IPS-18a (cell line): ENCODE results near the gene PTPRN2.

Source experiments
- H3K27ac ChIP-seq: one replicate; pipeline ENCODE4 v1.5.1; 2013; ENCODE audit warnings: low read length
- H3K27me3 ChIP-seq: one replicate; pipeline ENCODE4 v1.6.1; 2013; ENCODE audit warnings: mild to moderate bottlenecking, low read length; ENCODE audit not compliant: control insufficient read depth, insufficient read depth
- H3K36me3 ChIP-seq: one replicate; pipeline ENCODE4 v1.6.1; 2013; ENCODE audit warnings: low read depth, low read length; ENCODE audit not compliant: control insufficient read depth
- H3K4me1 ChIP-seq: one replicate; pipeline ENCODE4 v1.6.1; 2013; ENCODE audit warnings: low read depth, low read length; ENCODE audit not compliant: control insufficient read depth
- H3K4me3 ChIP-seq: one replicate; pipeline ENCODE4 v1.5.1; 2013; ENCODE audit warnings: low read length
- H3K9ac ChIP-seq: one replicate; pipeline ENCODE4 v1.6.1; 2013; ENCODE audit warnings: mild to moderate bottlenecking, low read length, moderate library complexity
- H3K9me3 ChIP-seq: one replicate; pipeline ENCODE4 v1.6.1; 2013; ENCODE audit warnings: low read depth, low read length; ENCODE audit not compliant: control insufficient read depth

Gene PTPRN2

DNA sequence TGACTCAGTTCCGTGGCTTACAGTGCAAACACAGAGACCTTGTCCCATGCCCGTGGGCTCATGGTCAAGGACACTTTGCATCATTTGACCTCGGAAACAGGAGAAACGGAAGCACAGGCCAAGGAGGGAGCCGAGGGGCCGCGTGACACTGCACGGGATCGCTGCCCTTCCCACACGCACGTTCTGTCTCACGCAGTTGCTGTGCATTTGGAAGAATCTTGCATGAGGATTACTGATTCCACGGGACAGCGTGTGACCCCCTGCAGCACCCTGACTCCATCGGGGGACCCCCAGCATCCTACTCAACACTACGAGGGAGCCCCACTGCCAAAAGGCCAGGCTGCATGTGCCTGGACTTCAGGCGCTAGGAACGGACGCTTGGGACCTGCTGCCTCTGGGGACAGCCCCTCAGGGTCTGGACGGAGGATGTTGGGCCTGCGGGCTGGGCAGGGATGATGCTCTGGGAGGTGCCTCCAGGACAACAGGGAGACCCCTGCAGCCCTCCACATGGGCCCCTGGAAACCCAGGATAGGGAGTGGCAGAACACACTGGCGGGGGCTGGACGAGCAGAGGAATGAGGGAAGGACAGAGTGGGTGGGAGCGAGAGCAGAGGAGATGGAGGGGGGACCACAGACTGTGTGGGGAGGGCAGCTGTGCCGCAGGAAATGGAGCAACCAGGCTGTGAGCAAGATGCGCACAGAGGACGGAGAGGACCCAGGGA lies 1028.6 kb downstream of the PTPRN2 start:
- Histone ChIP-seq H3K4me1 (no peaks in the 10 kb centered on the region), H3K36me3 (no peaks in the 10 kb centered on the region), H3K4me3 (no peak overlapping the region), H3K9me3 (no peaks in the 10 kb centered on the region), H3K27me3 (no peaks in the 10 kb centered on the region), H3K9ac (no peak overlapping the region), H3K27ac (no peak overlapping the region)

DNA sequence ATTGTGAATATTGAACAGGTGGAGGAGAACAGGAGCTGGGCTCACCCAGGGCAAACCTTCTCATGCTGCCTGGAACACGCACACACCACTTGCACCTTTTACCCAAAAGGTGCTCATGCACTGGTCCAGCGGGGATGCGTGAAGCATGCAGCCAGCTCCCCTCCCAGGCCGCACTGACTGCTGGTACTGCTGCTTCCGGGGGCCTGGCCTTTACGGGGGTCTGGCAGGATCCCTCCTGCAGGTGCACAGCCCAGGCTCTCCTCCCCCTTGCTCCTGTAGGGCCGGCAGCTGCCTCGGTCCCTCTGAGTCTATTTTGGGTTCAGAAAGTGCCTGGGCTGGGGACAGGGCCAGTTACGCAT lies 1029.1 kb downstream of the PTPRN2 start:
- Histone ChIP-seq H3K27me3 (no peaks in the 10 kb centered on the region), H3K9ac (no peak overlapping the region), H3K9me3 (no peaks in the 10 kb centered on the region), H3K27ac (no peak overlapping the region), H3K4me1 (no peaks in the 10 kb centered on the region), H3K4me3 (no peak overlapping the region), H3K36me3 (no peaks in the 10 kb centered on the region)

- H3K9ac ChIP-seq = no peak overlapping the region
- no peaks in the 10 kb centered on the region for H3K27me3 ChIP-seq
- no peaks in the 10 kb centered on the region for H3K9me3 ChIP-seq
- H3K36me3 ChIP-seq = no peaks in the 10 kb centered on the region
- H3K27ac ChIP-seq = no peak overlapping the region
- no peak overlapping the region for H3K4me3 ChIP-seq
- H3K4me1 ChIP-seq = no peaks in the 10 kb centered on the region
Observed at GRCh38 chr7:157558061-157558460, 1029.6 kb downstream of the PTPRN2 start.

DNA sequence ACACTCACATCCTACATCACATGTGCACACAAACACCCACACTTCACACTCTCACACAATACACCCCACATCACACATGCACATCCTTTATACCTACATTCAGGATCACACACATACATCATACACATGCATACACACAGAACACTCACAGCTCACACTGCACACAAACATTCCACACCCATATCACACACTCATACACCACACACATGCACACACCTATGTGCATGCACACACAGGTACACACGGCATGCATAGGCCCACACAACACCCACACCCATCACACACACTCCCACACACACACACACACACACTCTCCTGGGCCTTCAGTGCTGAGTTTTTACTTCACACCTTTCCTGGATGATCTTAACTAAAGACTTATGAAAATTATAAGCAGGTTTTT lies 1030.4 kb downstream of the PTPRN2 start:
- Histone ChIP-seq H3K4me1 (no peaks in the 10 kb centered on the region), H3K9me3 (no peaks in the 10 kb centered on the region), H3K27ac (no peak overlapping the region), H3K9ac (no peak overlapping the region), H3K4me3 (no peak overlapping the region), H3K27me3 (no peaks in the 10 kb centered on the region), H3K36me3 (no peaks in the 10 kb centered on the region)

DNA sequence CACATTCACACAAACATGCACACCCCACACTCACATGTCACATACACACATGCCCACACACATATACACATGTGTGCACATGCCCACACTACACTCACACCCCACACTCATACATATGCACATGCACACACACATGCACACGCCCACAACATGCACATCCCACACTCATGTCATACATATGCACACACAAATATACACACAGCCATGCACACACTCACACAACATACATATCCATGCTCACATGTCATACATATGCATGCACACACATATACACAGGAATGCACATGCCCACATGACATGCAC lies 1031.0 kb downstream of the PTPRN2 start:
- no peak overlapping the region for H3K27ac ChIP-seq

DNA sequence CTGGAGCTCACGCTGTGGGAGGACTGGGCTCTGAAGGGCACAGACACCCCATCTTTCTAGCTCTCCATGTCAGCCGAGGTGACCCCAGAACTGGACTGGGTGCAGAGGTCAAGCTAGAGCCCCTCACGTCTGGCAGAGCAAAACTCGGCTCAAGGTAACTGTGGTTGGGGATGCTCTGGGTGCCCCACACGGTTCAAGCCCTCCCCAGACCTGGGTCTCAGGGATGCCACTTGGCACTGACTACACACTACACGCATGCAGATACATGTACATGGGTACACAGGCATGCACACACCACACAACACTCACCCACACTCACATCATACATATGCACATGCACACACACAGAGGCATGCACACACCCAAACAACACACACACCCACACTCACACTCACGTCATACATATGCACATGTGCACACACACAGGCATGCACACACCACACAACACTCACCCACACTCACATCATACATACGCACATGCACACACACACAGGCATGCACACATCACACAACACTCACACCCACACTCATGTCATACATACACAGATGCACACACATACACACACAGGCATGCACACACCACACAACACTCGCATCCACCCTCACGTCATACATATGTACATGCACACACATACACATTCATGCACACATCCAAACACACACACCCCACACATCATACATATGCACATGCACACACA lies 1031.5 kb downstream of the PTPRN2 start:
- H3K27me3 ChIP-seq = no peaks in the 10 kb centered on the region
- H3K36me3 ChIP-seq = no peaks in the 10 kb centered on the region
- H3K4me1 ChIP-seq = no peaks in the 10 kb centered on the region
- H3K4me3 ChIP-seq = no peak overlapping the region
- H3K9ac ChIP-seq = no peak overlapping the region
- H3K9me3 ChIP-seq = no peaks in the 10 kb centered on the region
- no peak overlapping the region for H3K27ac ChIP-seq

More for the DNA sequence above, 1031.0 kb downstream of the PTPRN2 start:
- Histone ChIP-seq H3K9me3 (no peaks in the 10 kb centered on the region), H3K36me3 (no peaks in the 10 kb centered on the region), H3K9ac (no peak overlapping the region), H3K4me1 (no peaks in the 10 kb centered on the region), H3K4me3 (no peak overlapping the region), H3K27me3 (no peaks in the 10 kb centered on the region)

GRCh38 chr7:157555313-157555712 lies 1032.3 kb downstream of the PTPRN2 start:
- no peak overlapping the region for H3K27ac ChIP-seq
- no peak overlapping the region for H3K4me3 ChIP-seq
- no peaks in the 10 kb centered on the region for H3K4me1 ChIP-seq
- H3K27me3 ChIP-seq = no peaks in the 10 kb centered on the region
- H3K9ac ChIP-seq = no peak overlapping the region
- no peaks in the 10 kb centered on the region for H3K9me3 ChIP-seq
- no peaks in the 10 kb centered on the region for H3K36me3 ChIP-seq

DNA sequence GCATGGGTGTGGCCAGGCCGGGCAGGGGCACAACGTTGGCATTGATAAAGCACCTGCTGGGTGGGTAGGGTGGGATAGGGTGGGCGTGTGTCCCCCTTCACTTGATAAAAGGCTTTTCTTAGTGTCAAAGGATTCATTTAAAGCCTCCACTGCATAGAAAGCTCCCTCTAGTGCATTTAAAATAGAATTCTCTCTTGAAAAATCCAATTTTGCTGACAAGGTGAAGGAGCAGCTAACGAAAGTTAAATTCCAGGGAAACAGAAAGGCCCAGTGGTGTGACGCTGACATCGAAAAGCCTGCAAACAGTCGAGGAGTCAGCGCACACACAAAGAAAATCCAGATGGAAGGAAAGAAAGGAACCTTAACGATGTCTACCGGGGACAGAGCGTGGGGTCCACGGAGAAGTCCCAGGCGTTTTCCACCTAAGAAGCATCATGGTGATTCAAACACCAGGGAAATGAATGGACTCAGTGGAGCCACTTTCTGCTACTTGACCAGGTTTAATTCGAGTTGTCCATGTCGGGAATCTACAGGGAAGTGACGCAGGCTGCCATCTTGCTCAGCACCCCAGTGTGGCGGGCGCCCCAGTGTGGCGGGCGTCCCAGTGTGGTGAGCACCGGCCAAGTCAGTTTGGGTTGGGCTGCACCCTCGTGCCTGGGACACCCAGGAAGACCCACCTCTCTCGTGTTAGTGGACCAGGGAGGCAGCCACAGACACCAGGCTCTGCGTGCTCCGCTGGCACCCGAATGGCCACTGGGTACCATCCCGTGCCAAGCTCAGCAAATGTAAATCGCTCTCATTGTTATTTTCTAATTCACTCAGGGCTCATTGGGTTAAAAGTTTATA lies 1033.0 kb downstream of the PTPRN2 start:
- H3K4me3 ChIP-seq = no peak overlapping the region
- H3K9ac ChIP-seq = no peak overlapping the region
- H3K4me1 ChIP-seq = no peaks in the 10 kb centered on the region
- H3K27ac ChIP-seq = no peak overlapping the region
- no peaks in the 10 kb centered on the region for H3K36me3 ChIP-seq
- H3K9me3 ChIP-seq = no peaks in the 10 kb centered on the region
- H3K27me3 ChIP-seq = no peaks in the 10 kb centered on the region

DNA sequence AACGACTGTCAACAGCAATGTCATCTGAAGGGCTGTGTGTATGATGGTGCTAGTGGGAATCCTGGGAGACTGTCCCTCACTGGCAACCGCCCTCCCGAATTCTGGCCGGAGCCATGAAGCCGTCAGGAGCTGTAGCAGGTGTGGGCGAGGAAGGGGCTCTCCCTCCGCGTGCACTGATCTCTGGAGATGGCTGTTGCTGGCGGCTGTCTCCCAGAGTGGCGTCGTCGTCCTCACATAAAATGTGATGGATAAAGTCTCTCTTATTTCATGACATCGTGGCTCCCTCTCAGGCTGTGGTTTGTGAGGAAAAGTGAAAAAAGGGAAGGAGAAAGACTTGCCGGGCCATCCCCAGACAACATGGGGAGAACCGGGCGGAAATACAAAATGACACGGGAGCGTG lies 1034.4 kb downstream of the PTPRN2 start:
- Histone ChIP-seq H3K36me3 (no peaks in the 10 kb centered on the region), H3K4me3 (no peak overlapping the region), H3K27ac (no peak overlapping the region), H3K9me3 (no peaks in the 10 kb centered on the region), H3K4me1 (no peaks in the 10 kb centered on the region), H3K27me3 (no peaks in the 10 kb centered on the region), H3K9ac (no peak overlapping the region)

DNA sequence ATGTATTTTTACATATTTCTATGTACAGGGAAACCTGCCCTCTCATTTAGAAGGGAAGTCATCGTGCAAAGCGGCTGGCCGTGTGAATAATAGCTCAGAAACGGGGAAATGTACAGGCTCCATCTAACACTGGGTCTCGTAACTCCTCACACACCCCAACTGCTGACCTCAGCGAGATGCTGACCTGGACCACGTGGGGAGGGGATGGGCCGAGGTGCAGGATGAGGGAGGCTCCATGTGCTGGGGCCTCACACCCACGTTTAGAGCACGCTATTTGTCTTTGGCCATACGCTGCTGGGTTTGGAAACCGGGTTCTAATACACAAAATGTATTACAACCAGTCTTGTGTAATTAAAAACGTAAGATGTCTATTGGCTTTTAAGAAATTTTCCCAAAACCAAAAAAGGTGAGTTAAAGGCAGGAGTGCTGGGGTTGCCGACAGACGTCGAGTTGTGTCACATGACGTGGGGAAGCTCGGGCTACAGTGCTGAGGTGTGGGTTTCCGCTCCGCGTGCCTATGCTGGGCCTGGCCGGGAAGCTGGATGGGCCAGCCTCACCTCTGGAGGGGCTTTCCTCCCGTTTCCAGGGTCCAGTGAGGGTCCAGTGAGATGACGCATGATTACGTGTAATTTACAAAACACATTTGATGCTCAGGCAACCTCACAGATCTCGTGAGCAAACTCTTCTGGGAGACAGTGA lies 1035.2 kb downstream of the PTPRN2 start:
- Histone ChIP-seq H3K9me3 (no peaks in the 10 kb centered on the region), H3K4me3 (no peak overlapping the region), H3K27me3 (no peaks in the 10 kb centered on the region), H3K27ac (no peak overlapping the region), H3K4me1 (no peaks in the 10 kb centered on the region), H3K36me3 (no peaks in the 10 kb centered on the region), H3K9ac (no peak overlapping the region)

DNA sequence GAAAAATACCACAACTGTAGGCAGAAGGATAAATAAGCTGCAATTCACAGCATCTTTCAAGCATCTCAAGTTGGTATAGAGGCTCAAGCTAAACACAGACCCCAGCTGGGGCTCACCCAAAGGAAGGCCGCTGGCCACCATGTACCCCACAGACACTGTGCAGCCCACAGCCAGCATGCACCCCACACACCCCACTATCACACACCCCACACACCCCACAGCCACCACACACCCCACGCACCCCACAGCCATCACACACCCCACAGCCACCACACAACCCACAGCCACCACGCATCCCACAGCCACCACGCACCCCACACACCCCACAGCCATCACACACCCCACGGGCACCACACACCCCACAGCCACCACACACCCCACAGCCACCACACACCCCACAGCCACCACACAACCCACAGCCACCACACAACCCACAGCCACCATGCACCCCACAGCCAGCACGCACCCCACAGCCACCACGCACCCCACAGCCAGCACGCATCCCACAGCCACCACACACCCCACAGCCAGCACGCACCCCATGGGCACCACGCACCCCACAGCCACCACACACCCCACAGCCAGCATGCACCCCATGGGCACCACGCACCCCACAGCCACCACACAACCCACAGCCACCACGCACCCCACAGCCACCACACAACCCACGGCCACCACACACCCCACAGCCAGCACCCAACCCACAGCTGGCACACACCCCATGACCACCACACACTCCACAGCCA lies 1036.1 kb downstream of the PTPRN2 start:
- H3K4me3 ChIP-seq = no peak overlapping the region
- H3K9me3 ChIP-seq = no peaks in the 10 kb centered on the region
- no peaks in the 10 kb centered on the region for H3K27me3 ChIP-seq
- H3K36me3 ChIP-seq = no peaks in the 10 kb centered on the region
- no peaks in the 10 kb centered on the region for H3K4me1 ChIP-seq
- no peak overlapping the region for H3K27ac ChIP-seq
- H3K9ac ChIP-seq = no peak overlapping the region
